Activated T-cell treated with anti-CD3 and anti-CD28 coated beads, Interleukin-2, amount 50 U/mL, for 48 hours (primary cell): Measurements from ENCODE around the gene CMYA5.
A peak's percentile ranks its signal among the peaks of the same experiment; 100 is the strongest.
"Not testable (repeated sequence)": the region's sequence is repeated elsewhere in the genome, so short reads cannot be mapped to it uniquely, and the experiment has no call there.

Experiments
- DNase-seq, 2 experiments: peaks; one replicate each; pipeline ENCODE4 v3.0.0-alpha.2; 2020

CMYA5 gene

GRCh38 chr5:79689541-79690466 is at the start of gene CMYA5:
TSS of gene CMYA5 (plus strand) at chr5:79689836. CDS start at chr5:79689908, 72 bp downstream.
- no peak for DNase-seq

DNA sequence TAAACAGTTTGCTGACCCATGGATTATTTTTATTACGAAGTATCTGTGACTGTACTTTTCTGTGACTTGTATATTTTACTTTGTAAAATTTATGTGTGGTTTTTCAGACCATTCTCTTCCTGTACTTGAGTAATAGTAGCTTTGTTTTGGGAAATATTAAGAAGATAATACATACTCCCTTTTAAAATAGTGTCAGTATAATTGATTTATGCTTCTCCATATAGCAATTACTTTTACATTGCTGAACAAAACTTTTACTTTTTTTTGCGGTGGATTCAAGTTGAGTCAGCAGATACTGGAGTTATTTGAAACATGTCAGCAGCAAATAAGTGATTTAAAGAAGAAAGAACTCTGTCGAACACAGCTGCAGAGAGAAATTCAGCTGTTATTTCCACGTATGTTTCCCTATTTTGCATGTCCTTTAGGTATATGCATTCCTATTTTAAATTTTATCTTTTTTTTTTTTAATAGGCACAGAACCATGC is 49.0 kb upstream of the CMYA5 start:
- DNase-seq = no peak

GRCh38 chr5:79641414-79641813 is 48.2 kb upstream of the CMYA5 start:
- DNase-seq = no peak

- no peak for DNase-seq
These were observed 47.4 kb upstream of the CMYA5 start for GRCh38 chr5:79642210-79642609.

DNA sequence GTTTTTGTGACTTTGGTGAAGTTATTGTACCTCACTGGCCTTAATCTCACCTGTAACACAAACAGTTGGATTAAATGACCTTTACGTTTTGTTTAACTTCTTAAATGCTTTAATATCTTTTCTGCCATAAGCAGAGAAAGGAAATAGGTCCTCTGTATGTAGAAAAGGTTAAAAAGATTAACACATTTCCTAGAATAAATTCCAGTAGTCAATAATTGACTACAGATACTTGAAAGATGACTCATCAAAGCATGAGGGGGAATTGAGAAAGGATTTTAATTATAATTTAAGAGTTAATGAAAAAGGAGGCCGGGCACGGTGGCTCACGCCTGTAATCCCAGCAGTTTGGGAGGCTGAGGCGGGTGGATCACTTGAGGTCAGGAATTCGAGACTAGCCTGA is 35.8 kb upstream of the CMYA5 start:
- DNase-seq = no peak

GRCh38 chr5:79663212-79663611 is 26.4 kb upstream of the CMYA5 start:
- DNase-seq = no peak

DNA sequence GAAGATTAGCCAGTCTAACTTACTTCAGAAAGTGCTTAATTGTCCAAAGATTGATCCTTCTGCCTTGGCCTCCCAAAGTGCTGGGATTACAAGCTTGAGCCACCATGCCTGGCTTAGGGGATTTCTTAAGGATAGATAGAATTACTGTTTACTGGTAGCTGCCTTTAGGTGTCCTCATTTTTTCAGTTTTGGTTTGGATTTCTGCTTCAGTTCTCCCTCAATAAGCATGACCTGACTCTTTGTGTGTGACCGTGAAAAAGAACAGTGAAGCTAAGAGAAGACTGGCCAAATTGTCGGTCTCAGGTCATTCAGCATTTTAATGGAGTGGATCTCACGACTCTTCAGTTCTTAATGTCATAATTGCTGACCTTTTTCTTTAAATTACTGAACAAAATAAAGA is 22.9 kb upstream of the CMYA5 start:
- no peak for DNase-seq

- no peak for DNase-seq
These were observed 17.2 kb upstream of the CMYA5 start for GRCh38 chr5:79672392-79672791.

GRCh38 chr5:79676354-79676753 is 13.3 kb upstream of the CMYA5 start:
- not testable (repeated sequence) for DNase-seq

DNA sequence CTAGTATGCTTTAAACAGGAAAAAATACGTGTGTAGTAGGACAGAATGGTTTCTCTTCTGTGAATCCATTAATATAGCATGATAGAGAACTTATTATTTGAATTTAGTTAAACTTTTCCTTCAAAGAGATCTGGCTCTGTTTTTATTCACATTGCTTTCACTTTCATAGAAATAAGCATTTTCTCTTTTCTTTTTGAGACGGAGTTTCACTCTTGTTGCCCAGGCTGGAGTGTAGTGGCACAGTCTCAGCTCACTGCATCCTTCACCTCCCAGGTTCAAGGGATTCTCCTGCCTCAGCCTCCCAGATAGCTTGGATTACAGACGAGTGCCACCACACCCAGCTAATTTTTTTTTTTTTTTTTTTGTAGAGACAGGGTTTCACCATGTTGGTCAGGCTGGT is 7.5 kb upstream of the CMYA5 start:
- not testable (repeated sequence) for DNase-seq

- no peak for DNase-seq
These were observed 4.9 kb upstream of the CMYA5 start for GRCh38 chr5:79684782-79685181.

DNA sequence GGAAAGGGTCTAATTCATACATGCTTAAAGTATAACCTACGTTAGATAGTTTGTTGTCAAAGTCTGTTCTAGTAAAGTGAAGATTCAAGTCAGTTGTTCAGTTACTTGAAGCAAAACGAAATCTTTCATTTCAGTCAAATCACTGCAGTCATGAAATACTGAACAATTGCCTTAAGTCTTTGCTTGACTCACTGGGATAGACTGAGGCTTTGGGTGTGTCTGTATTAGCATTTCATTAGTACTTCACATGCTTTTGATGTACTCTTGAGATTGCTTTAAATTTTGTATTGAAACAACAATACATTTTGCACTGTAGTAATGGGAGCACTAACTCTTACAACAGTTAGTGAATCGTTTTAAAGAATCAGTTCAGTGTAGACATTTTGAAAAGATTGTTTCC is 4.0 kb upstream of the CMYA5 start:
- DNase-seq = no peak

- DNase-seq = no peak
These were observed 2.8 kb upstream of the CMYA5 start for GRCh38 chr5:79686799-79687198.

DNA sequence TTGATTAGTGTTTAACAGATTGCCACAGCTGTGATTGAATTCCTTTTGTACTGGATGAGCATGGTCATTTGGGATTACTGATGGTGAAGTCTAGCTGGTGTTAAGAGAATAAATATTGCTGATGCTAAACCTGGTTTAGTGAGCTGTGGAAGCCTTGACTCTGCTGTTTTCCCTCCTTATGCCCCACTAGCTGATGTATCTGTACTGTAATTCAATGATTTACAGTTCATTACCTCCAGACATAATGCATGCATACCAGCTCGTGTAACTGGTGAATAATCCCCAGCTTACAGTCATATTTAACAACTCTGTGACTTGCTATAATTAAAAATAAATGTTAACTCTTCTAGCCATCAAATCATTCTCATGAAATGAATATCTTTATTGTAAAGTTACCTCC is 1.7 kb upstream of the CMYA5 start:
- no peak for DNase-seq

GRCh38 chr5:79691007-79691406 is 1.4 kb downstream of the CMYA5 start:
- no peak for DNase-seq

DNA sequence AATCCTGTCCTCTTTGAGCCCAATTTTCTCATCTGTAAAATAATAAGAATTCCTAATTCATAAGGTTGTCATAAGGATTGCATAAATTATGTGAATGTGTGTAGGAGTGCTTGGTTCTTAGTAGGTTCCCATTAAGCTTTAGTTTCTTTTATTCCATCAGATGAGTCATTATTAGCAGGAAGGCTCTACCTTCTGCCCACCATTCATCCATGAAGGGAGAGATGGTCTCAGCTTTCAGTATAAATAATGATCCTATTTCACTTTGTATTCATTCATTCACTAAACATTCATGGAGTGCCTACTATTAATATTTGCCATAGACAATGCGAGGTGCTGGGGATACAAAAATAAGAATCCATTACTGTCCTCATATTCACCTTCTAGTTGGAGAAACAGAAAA is 3.0 kb downstream of the CMYA5 start:
- no peak for DNase-seq

GRCh38 chr5:79694183-79694582 is 4.5 kb downstream of the CMYA5 start:
- DNase-seq = no peak

DNA sequence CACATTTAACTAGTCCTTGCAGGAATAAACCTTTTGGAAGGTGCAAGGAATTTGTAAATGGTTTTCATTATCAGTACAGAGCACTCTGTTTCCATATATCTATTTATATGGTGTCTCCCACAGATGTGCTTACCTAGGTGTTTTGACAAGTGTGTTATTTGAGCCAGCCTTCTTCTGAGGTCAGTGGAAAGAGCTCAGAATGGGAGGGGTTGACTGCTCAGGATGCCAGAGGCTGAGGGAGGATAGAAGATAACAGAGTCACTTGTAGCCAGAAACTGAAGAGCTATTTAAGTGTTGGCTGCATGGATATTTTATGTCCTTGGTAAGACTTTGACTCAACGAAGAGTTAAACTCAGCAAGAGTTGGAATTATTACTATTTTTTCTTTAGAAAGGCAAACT is 5.0 kb downstream of the CMYA5 start:
- no peak for DNase-seq

GRCh38 chr5:79695526-79695925 is 5.9 kb downstream of the CMYA5 start:
- DNase-seq = no peak

DNA sequence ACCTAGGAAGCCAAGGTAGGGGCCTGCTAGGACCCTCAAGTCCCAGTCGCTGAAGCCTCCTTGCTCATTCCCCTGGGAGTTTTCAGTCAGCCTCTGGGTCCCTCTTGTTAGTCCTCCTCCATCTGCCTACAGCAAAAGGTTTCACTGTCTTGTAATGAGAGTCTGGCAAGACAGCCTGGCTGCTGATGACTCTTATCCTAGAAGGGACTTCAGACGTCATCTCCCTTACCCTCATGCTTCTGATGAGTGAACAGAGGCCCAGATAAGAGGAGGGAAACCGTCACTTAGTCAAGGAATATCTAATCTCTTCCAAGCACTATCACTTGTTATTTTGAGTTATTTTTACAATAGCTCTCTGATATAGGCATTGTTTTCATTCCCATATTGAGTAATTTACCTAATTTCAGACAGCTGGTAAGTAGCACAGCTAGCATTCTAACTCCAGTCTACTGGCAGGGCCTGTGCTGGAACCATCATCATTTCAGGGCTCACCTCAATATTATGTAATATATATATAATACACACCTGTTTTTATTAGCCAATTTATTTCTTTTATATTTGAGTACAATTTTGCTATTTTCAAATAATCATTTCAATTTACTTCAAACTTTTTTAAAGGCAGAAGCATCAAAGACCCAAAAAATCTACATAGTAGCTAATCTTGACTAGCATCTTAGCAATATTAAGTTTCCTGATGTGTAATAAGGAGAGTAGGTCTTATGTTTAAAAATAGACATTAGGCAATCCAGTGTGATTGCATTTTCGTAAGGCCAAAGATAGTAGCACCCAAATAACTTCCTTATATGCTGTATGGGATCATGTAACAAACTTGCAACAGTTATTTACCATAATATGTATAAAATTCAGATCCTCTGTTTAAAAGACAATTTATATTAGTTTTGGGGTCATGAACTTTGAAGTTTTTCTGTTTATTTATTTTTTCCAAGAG is 7.9 kb downstream of the CMYA5 start:
- no peak for DNase-seq

DNA sequence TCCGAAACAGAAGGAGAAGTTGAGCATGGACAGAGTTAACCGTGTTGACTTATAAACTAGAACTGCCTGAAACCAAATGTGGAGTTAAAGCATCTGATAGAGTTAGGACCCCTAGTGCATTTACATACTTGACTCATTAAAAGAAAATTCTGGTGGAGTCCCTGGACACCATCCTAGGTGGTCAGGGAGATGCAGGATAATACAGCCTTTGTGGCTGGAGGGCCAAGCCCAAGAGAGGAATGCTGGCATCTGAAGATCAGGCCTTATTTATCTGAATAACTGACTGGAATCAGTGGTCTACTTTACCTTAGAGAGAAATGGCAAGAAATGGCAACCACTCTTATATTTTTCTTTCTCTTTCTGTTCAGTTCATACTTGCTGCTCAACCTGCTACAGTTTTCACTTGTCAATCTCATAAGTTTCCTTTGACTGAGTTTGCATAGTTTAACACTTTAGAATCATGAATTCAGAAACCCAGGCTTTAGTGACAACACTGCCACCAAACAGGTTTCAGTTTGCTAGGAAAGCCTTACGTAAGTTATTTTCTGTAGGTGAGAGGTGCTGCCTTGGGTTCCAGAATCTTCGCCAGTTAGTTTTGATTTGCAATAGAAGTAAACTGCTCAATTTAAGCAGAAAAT is 10.2 kb downstream of the CMYA5 start:
- DNase-seq = no peak

DNA sequence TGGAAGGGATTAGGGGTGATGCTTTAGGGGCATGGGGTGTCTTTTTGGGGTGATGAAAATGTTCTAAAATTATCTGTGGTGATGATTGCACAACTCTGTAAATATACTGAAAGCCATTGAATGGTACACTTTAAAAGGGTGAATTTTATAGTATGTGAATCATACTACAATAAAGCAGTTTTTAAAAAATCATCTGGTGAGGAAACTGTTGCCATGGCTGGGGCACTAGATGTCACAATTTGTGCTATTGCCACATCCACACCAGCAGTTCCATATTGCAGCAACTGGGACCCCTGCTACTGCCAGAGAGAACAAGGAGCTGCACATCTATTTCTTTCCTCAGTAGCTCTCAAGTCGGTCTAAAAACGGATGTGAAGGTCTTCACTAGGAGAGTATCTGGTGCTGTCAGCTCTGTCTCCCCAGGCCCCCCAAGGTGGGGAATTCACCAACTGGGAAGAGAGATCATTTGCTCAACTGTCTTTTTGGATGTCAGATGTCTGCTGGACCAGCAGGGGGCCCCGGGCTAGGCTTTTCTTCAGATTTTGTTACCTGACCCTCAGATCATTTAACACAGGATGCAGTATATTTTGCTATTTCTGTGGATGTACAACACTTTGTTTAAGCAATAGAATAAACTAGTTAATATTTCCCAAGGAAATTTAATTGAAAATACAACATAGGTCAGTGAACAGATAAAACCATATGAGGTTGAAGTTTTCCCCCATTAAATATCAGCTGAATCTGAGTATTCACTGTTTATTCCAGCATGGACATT is 13.2 kb downstream of the CMYA5 start:
- peak; percentile 37 to 52 for DNase-seq

DNA sequence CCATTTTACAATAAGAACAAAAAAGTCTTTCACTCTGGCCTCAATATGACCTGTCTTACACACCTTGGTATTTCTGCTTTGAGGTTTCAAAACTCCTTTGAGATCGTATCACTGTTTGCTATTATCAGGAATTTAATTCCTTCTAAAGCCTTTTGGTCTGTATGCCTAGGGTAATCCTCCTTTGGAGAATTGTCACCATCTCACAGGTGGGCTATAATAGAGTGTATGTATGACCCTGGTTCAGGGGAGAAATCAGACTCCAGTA is 13.7 kb downstream of the CMYA5 start:
- no peak for DNase-seq
